K562 (cell line): ENCODE data around the gene HDGFL2. TPM values are rescaled to one million over a fixed set of nuclear protein-coding genes. Genes with fewer than 3 reads are reported as not detected.

Experiments
- ATAC-seq: fragments of 200-7000 bp; cut with Tn5 transposase; 3 replicates; pipeline ENCODE4 v1.9.1; 2020; ENCODE audit warnings: moderate library complexity
- BruUV-seq: library from RNA; stranded (reverse); fragments of 400-500 nt; replicated peaks from 2 replicates; lab custom pipeline; 2021; lab: Mats Ljungman, UMichigan
- CTCF ChIA-PET: fragments of 300-600 bp; formaldehyde crosslinking; extraction: SDS; loops from one replicate; lab custom pipeline; 2021; ENCODE audit warnings: low intra/inter-chr PET ratio; lab: Yijun Ruan, JAX
- POLR2A ChIA-PET: fragments of 300-600, 350-650 bp; sonication (Branson Sonifier 250); formaldehyde crosslinking; extraction: SDS; loops from one replicate; lab custom pipeline; 2021; ENCODE audit warnings: antibody characterized with exemption, inconsistent platforms; lab: Yijun Ruan, JAX
- DNase-seq, 4 experiments: peaks; one replicate each; pipeline versions ENCODE4 v3.0.0 to v3.0.0-alpha.2; 2011 to 2018; ENCODE audit warnings: low spot score in 3 of 4, mixed read lengths in 3 of 4; ENCODE audit errors: extremely low read depth in 1 of 4
- FAIRE-seq: peaks from 2 replicates; lab custom pipeline; 2011; peaks lifted over from hg19 to GRCh38; lab: Jason Lieb, UNC
- H2AFZ ChIP-seq: 2 replicates; pipeline ENCODE4 v1.6.0; 2011; ENCODE audit warnings: low read depth, low read length, control low read depth, inconsistent platforms
- H3K27ac ChIP-seq: fragments of 200-600 bp; 3 replicates; pipeline ENCODE4 v1.8.0; 2011; ENCODE audit warnings: low read depth, mild to moderate bottlenecking, control low read depth, inconsistent platforms, low read length, moderate library complexity, mixed read lengths; ENCODE audit errors: extremely low read depth
- H3K27me3 ChIP-seq, 2 experiments: fragments of 300-600 bp in 1 of 2; 2 replicates in 1 of 2; 3 replicates in 1 of 2; pipeline versions ENCODE4 v1.6.0 to v1.8.0; 2011; ENCODE audit warnings: inconsistent platforms in 2 of 2, low read length in 2 of 2, mild to moderate bottlenecking in 1 of 2, mixed read lengths in 1 of 2, moderate library complexity in 1 of 2; ENCODE audit not compliant: control insufficient read depth in 2 of 2, insufficient read depth in 2 of 2
- H3K36me3 ChIP-seq: fragments of 300-600 bp; 3 replicates; pipeline ENCODE4 v1.8.0; 2011; ENCODE audit warnings: mild to moderate bottlenecking, low read length, inconsistent platforms; ENCODE audit not compliant: control insufficient read depth, insufficient read depth
- H3K4me1 ChIP-seq, 2 experiments: fragments of 200-600 bp in 1 of 2; replicated peaks in 1 of 2; 2 replicates in 1 of 2; 3 replicates in 1 of 2; pipeline versions ENCODE4 v1.5.1 to v1.8.0; 2011; ENCODE audit warnings: inconsistent platforms in 2 of 2, low read length in 2 of 2, mild to moderate bottlenecking in 1 of 2, mixed read lengths in 1 of 2, moderate library complexity in 1 of 2; ENCODE audit not compliant: control insufficient read depth in 2 of 2, insufficient read depth in 2 of 2
- H3K4me2 ChIP-seq: 2 replicates; pipeline ENCODE4 v1.6.1; 2011; ENCODE audit warnings: low read length, control low read depth, inconsistent platforms, mixed read lengths; ENCODE audit not compliant: insufficient read depth
- H3K4me3 ChIP-seq: fragments of 200-600 bp; sonication (generic), shearing (Covaris generic); 2 replicates; pipeline ENCODE4 v1.5.1; 2016; ENCODE audit warnings: control low read depth, inconsistent platforms
- H3K79me2 ChIP-seq: fragments of 200-600 bp; 3 replicates; pipeline ENCODE4 v1.8.0; 2011; ENCODE audit warnings: low read length, inconsistent platforms; ENCODE audit not compliant: control insufficient read depth, insufficient read depth
- H3K9ac ChIP-seq, 2 experiments: 2 replicates each; pipeline versions ENCODE4 v1.6.0 to v1.6.1; 2011; ENCODE audit warnings: low read depth in 2 of 2, low read length in 2 of 2, control low read depth in 1 of 2, inconsistent platforms in 1 of 2, mild to moderate bottlenecking in 1 of 2, mixed read lengths in 1 of 2; ENCODE audit not compliant: insufficient read depth in 1 of 2
- H3K9me1 ChIP-seq: one replicate; pipeline ENCODE4 v1.6.0; 2011; ENCODE audit warnings: inconsistent platforms, mild to moderate bottlenecking, low read length, moderate library complexity; ENCODE audit not compliant: control insufficient read depth, insufficient read depth
- H3K9me3 ChIP-seq: replicated peaks from 2 replicates; pipeline ENCODE4 v1.5.1; 2011; ENCODE audit warnings: low read depth, low read length, inconsistent platforms; ENCODE audit not compliant: control insufficient read depth, insufficient read depth
- H4K20me1 ChIP-seq: replicated peaks from 2 replicates; pipeline ENCODE4 v1.6.1; 2011; ENCODE audit warnings: low read length, inconsistent platforms, mixed read lengths; ENCODE audit not compliant: control insufficient read depth, insufficient read depth
- BCL6 ChIP-seq: fragments of 250-450 bp; sonication (Bioruptor Pico); IDR thresholded peaks from 2 replicates; pipeline ENCODE4 v1.4.0; 2020
- CC2D1A ChIP-seq: fragments of 450-650 bp; IDR thresholded peaks from 2 replicates; pipeline ENCODE4 v1.6.1; 2017; ENCODE audit warnings: mild to moderate bottlenecking
- CTBP1 ChIP-seq: fragments of 450-650 bp; IDR thresholded peaks from 2 replicates; pipeline ENCODE4 v1.6.1; 2016; ENCODE audit warnings: borderline replicate concordance
- KDM5B ChIP-seq: fragments of 200-600 bp; sonication (generic); IDR thresholded peaks from 2 replicates; pipeline ENCODE4 v1.6.1; 2012; ENCODE audit warnings: low read depth, mild to moderate bottlenecking, moderate library complexity, low read length, control low read depth, inconsistent platforms; ENCODE audit not compliant: insufficient replicate concordance
- RNF2 ChIP-seq: sonication (generic); IDR thresholded peaks from 2 replicates; pipeline ENCODE4 v1.6.1; 2016
- ZBTB7A ChIP-seq: IDR thresholded peaks from 2 replicates; pipeline ENCODE4 v1.6.1; 2011; ENCODE audit warnings: low read depth, mild to moderate bottlenecking, low read length, moderate library complexity, borderline replicate concordance; ENCODE audit not compliant: control insufficient read depth
- ZFX ChIP-seq: sonication (generic); formaldehyde crosslinking; IDR thresholded peaks from 2 replicates; pipeline ENCODE4 v1.8.0; 2022; ENCODE audit warnings: mild to moderate bottlenecking, missing genetic modification reagents, moderate library complexity
- WGBS: fragments of 100-300 bp; shearing (Covaris generic); methylation state at CpG from one replicate; pipeline ENCODE4 v1.1.6; 2016; ENCODE audit warnings: low coverage, mixed read lengths; ENCODE audit not compliant: insufficient coverage; ENCODE audit errors: missing lambda C conversion rate; 5-methylcytosine and 5-hydroxymethylcytosine counted together
- in situ Hi-C: fragments of 300-500 bp; cut with MboI; formaldehyde crosslinking; loops from 4 replicates; pipeline ENCODE4 v1.15.0; 2018; ENCODE audit warnings: inconsistent platforms, mixed read lengths
- intact Hi-C: fragments of 100-400 bp; cut with micrococcal nuclease; formaldehyde crosslinking; loops from 2 replicates; pipeline ENCODE4 v1.14.2; 2022
- polyA plus RNA-seq, 8 experiments: library from polyadenylated mRNA; depleted of rRNA in 4 of 8; stranded (reverse) in 5 of 8; unstranded in 3 of 8; fragments of >200 nt; fragmentation: Nextera tagmentation in 2 of 8; fragmentation: Illumina TruSeq in 1 of 8; extraction: Ambion mirVana in 2 of 8; extraction: Trizol in 1 of 8; gene quantifications; 2 replicates each; pipeline versions ENCODE4 v1.2.1 to v1.2.3, GENCODE V29; 2011 to 2014; ENCODE audit warnings: inconsistent platforms in 1 of 8, missing spikeins in 1 of 8
- total RNA-seq, 7 experiments: library from RNA; depleted of rRNA in 6 of 7; stranded (reverse); fragments of >200 nt in 6 of 7; fragmentation: Illumina TruSeq in 2 of 7; extraction: Trizol in 2 of 7; gene quantifications; 2 replicates each; pipeline versions ENCODE4 v1.2.1 to v1.2.3, GENCODE V29; 2011 to 2021; ENCODE audit warnings: low replicate concordance in 1 of 7
- TF ChIP-seq, protein P1 (sequence below): fragments of 450-650 bp; conservative IDR thresholded peaks from 2 replicates; pipeline ENCODE4 v1.6.1; 2016; ENCODE audit warnings: missing genetic modification characterization, low read depth, mild to moderate bottlenecking, control low read depth, missing compliant biosample characterization
- TF ChIP-seq, protein P2 (sequence below): sonication (generic); formaldehyde crosslinking; IDR thresholded peaks from 2 replicates; pipeline ENCODE4 v1.8.1; 2023; ENCODE audit warnings: mild to moderate bottlenecking, missing genetic modification reagents
- TF ChIP-seq, protein P3 (sequence below): fragments of 450-650 bp; formaldehyde crosslinking; IDR thresholded peaks from 2 replicates; pipeline ENCODE4 v1.4.0; 2022; ENCODE audit warnings: missing genetic modification characterization
- TF ChIP-seq, protein P4 (sequence below), 2 experiments: fragments of 450-650 bp in 1 of 2; sonication (generic) in 1 of 2; formaldehyde crosslinking in 1 of 2; IDR thresholded peaks in 1 of 2; conservative IDR thresholded peaks in 1 of 2; 2 replicates each; pipeline versions ENCODE4 v1.6.1 to v1.8.1; 2016 to 2023; ENCODE audit warnings: mild to moderate bottlenecking in 2 of 2, moderate library complexity in 2 of 2, inconsistent platforms in 1 of 2, missing genetic modification reagents in 1 of 2
- TF ChIP-seq, protein P5 (sequence below): sonication (generic); formaldehyde crosslinking; IDR thresholded peaks from 2 replicates; pipeline ENCODE4 v1.8.0; 2022; ENCODE audit warnings: missing genetic modification reagents, mild to moderate bottlenecking, moderate library complexity, borderline replicate concordance

HDGFL2 gene
- total and polyA plus RNA-seq, 9 of the 15 experiments (the other 6 are each of a cell fraction or from before 2014, with no cell fraction given) = 0.13 to 61.7 (median 16.0) TPM

DNA sequence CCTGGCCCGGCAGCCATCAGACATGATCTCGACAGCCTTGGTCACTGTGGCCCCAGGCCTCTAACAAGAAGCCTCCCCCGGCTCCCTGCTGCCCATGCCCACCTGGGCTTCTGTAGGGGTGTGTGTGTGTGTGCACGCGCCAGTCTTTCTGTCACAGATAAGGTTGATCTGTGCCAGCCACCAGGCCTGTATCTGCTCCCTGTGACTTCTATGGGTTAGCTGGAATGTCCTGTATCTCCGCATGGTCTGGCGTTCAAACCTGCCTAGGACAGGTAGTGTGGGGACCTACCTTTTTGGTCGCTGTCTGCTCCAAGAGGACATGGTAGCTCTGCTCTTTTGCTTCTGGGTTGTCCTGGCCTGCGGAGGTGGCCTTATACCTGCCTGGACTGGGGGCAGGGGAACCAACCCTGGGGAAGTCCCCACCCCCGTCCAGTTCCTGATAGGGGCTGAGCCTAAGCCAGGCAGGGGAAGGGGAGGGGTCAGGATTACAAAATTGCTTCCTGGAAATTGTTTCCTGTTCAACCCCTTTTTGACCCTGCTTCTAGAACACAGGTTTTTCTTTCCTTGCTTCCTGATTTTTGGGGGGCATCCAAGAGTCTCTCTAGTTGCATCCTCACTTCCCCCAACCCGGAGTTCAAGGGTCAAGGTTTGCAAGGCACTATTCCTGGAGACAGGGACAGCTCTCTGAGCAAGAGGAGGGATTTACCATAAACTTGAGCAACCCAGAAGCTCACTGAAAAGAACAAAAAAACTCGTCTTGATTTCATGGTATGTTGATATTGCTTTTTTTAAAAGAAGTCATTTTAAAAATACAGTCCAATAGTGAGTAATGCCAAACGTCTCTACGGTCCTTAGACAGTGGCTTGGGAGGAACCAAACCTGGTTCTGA is 67.8 kb downstream of the HDGFL2 start, which contains the start of gene LRG1:
TSS of gene LRG1 (minus strand) at position 344 of the 889 bp plus-strand sequence. CDS start at position 321, 23 bp downstream.
- H3K9me1 ChIP-seq = no peaks in the 10 kb centered on the region
- peak within 1 kb of the TSS; percentile 72 to 90 for H3K9ac ChIP-seq
- BruUV-seq = TSS peak; percentile 62
- H3K36me3 ChIP-seq = peaks cover 9% of the 10 kb centered on the region; the same call in 1 of the 3 replicates
- in situ Hi-C loops = no loop called here
- H3K27me3 ChIP-seq = no peaks in the 10 kb centered on the region
- peak; percentile 89 for ATAC-seq
- peak within 1 kb of the TSS; percentile 92 for H3K4me2 ChIP-seq
- no peaks in the 10 kb centered on the region for H3K9me3 ChIP-seq
- H2AFZ ChIP-seq = peak within 1 kb of the TSS; percentile 94
- peak within 1 kb of the TSS; percentile 82 for H3K27ac ChIP-seq
- ChIA-PET CTCF (no interaction called here), POLR2A (interaction anchor here (0.6 to 1.0 kb wide), 6 partner anchors 8 to 317 kb away, joined by 3 to 4 read pairs (median 3); partner anchors contain the start of genes CHAF1A and PLIN4)
- 2% methylated on average over 13 of the region's 14 CpGs for WGBS
- peak; percentile 100 for FAIRE-seq
- DNase-seq = peak; percentile 88 to 91 (median 90)
- no peaks in the 10 kb centered on the region for H4K20me1 ChIP-seq
- H3K4me3 ChIP-seq = peak within 1 kb of the TSS; percentile 48
- intact Hi-C loops = no loop called here
- H3K4me1 ChIP-seq = peaks cover 14 to 50% of the 10 kb centered on the region in 2 experiments; a peak in 4 of 5 replicates
- H3K79me2 ChIP-seq = peaks cover 33% of the 10 kb centered on the region; the same call in 2 of the 3 replicates
- TF ChIP-seq, protein P1, sequence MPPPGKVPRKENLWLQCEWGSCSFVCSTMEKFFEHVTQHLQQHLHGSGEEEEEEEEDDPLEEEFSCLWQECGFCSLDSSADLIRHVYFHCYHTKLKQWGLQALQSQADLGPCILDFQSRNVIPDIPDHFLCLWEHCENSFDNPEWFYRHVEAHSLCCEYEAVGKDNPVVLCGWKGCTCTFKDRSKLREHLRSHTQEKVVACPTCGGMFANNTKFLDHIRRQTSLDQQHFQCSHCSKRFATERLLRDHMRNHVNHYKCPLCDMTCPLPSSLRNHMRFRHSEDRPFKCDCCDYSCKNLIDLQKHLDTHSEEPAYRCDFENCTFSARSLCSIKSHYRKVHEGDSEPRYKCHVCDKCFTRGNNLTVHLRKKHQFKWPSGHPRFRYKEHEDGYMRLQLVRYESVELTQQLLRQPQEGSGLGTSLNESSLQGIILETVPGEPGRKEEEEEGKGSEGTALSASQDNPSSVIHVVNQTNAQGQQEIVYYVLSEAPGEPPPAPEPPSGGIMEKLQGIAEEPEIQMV = 0 out of 2 replicates have a peak, but pooled peaks have one; percentile 23
- TF ChIP-seq, protein P2, sequence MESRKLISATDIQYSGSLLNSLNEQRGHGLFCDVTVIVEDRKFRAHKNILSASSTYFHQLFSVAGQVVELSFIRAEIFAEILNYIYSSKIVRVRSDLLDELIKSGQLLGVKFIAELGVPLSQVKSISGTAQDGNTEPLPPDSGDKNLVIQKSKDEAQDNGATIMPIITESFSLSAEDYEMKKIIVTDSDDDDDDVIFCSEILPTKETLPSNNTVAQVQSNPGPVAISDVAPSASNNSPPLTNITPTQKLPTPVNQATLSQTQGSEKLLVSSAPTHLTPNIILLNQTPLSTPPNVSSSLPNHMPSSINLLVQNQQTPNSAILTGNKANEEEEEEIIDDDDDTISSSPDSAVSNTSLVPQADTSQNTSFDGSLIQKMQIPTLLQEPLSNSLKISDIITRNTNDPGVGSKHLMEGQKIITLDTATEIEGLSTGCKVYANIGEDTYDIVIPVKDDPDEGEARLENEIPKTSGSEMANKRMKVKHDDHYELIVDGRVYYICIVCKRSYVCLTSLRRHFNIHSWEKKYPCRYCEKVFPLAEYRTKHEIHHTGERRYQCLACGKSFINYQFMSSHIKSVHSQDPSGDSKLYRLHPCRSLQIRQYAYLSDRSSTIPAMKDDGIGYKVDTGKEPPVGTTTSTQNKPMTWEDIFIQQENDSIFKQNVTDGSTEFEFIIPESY (CRISPR knock-in tag) = peak; percentile 15; the same call in 1 of the 2 replicates
- TF ChIP-seq ZFX (CRISPR knock-in tag) (peak; percentile 64), KDM5B (peak; percentile 96), BCL6 (CRISPR knock-in tag) (no peak), CC2D1A (no peak; the same call in 1 of the 2 replicates), ZBTB7A (peak; percentile 51; the same call in 1 of the 2 replicates), RNF2 (peak; percentile 19; the same call in 1 of the 2 replicates), CTBP1 (peak; percentile 59)
- TF ChIP-seq, protein P3, sequence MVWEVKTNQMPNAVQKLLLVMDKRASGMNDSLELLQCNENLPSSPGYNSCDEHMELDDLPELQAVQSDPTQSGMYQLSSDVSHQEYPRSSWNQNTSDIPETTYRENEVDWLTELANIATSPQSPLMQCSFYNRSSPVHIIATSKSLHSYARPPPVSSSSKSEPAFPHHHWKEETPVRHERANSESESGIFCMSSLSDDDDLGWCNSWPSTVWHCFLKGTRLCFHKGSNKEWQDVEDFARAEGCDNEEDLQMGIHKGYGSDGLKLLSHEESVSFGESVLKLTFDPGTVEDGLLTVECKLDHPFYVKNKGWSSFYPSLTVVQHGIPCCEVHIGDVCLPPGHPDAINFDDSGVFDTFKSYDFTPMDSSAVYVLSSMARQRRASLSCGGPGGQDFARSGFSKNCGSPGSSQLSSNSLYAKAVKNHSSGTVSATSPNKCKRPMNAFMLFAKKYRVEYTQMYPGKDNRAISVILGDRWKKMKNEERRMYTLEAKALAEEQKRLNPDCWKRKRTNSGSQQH = no peak
- TF ChIP-seq, protein P4, sequence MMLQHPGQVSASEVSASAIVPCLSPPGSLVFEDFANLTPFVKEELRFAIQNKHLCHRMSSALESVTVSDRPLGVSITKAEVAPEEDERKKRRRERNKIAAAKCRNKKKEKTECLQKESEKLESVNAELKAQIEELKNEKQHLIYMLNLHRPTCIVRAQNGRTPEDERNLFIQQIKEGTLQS (IDR thresholded peaks at IDR 0.05) = no peak
- TF ChIP-seq, protein P4 (CRISPR knock-in tag; conservative IDR thresholded peaks at IDR 0.05) = no peak; the same call in 1 of the 2 replicates
- TF ChIP-seq, protein P5, sequence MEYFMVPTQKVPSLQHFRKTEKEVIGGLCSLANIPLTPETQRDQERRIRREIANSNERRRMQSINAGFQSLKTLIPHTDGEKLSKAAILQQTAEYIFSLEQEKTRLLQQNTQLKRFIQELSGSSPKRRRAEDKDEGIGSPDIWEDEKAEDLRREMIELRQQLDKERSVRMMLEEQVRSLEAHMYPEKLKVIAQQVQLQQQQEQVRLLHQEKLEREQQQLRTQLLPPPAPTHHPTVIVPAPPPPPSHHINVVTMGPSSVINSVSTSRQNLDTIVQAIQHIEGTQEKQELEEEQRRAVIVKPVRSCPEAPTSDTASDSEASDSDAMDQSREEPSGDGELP (CRISPR knock-in tag) = peak; percentile 38; the same call in 1 of the 2 replicates
